Glomerular endothelial cell (primary cell): ENCODE results near the gene MYH4. TPM values are rescaled to one million over a fixed set of nuclear protein-coding genes. Genes with fewer than 3 reads are reported as not detected.

Experiments
- DNase-seq: peaks from one replicate; pipeline ENCODE4 v3.0.0-alpha.2; 2011; ENCODE audit warnings: low read depth, low spot score; ENCODE audit errors: extremely low read depth
- total RNA-seq: library from RNA; depleted of rRNA; stranded (reverse); fragments of >200 nt; gene quantifications from 2 replicates; pipeline ENCODE4 v1.2.3, GENCODE V29; 2015

The MYH4 gene
- not detected in 2 replicates for total RNA-seq

DNA sequence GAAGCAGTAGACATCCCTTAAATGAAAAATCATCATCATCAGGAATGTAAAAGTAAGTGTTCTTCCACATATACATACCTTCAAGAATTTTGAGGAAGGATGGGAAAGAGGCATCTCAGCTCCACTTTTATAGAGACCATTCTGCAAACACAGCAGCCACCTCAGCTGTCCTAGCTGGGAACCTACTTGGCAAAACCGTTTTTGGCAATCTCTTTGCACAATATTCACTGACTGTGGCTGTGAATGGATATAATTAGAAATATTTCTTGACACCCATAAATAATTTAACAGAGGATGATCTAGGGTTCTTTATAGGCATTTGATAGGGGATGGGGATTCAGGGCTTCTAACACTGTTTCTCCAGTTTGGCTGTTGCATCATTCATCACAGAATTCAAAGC lies at the start of gene MYH4:
Gene MYH4, minus strand, starts transcription at position 101 of the 400 bp plus-strand sequence. CDS start 2,814 bp downstream, outside the sequence.
- DNase-seq = no peak

DNA sequence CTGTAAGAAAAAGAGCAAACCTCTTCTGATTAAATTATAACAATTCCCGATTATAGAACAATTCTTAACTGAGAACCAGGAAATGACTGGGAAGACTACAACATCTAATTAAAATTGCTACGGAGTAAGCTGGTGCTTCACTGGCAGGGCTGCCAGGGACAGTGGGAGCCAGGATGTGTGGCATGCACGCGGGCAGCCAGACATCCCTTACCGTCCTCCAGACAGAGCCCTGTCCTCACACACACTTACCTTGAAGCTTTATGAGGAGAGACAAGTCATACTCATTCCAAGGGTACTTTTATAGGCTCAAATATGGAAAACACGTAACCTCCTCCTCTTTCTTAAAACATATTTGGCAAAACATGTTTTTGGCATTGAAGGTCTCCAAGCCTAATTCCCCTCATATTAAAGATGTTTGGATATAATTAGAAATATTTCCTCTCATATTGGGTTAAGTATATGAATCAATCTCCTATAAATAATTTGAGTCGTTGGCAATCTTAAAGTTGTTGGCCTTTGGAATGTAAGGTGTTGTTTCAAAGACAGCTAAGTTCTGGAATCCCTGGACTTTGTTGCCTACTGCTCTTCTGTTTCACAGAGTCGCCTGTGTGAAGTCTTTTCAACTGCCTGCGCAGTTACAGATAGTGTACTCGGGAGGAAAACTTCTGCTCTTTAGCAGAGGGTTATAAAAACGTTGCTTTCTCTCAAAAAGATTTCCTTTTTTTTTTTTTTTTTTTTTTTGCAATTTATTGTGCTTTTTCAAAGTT lies 49.1 kb upstream of the MYH4 start, which contains the start of gene MYH1:
Gene MYH1, minus strand, starts transcription at position 272 of the 767 bp plus-strand sequence. CDS start 1,900 bp downstream, outside the sequence.
- no peak for DNase-seq

DNA sequence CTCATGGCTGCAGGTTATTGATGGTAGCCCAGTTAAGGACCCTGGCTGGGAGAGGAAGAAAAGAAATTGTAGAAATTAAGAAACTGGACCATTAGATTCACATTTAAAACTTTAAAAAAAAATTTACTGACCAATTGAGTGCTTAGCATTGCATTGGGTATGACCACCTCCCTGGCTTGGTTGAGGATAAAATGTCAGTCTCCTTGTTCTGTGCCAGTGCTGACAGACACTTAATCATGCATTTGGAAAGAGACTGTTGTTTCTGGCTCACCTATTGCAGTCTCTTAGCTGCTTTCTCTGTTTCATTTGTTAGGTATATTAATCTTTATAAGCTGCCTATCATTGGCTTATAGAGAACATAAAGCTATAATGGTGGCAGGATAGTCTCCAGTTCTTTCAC lies 47.3 kb upstream of the MYH4 start:
- no peak for DNase-seq

DNA sequence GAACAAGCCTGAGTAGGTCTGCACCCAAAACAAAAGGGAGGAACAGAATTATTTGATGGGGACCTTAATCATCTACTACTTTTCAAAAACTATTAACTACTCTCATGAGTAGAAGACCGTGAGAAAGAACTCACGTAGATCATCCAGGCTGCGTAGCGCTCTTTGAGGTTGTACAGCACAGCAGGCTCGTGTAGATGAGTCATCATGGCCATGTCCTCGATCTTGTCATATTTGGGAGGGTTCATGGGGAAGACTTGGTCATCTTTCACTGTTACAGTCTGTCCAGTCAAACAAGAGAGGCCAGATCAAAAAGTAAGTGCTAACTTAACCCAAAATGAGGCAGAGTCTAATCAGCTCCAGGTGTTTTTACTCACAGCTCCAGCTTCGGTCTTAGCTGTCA lies 46.7 kb upstream of the MYH4 start:
- DNase-seq = no peak

DNA sequence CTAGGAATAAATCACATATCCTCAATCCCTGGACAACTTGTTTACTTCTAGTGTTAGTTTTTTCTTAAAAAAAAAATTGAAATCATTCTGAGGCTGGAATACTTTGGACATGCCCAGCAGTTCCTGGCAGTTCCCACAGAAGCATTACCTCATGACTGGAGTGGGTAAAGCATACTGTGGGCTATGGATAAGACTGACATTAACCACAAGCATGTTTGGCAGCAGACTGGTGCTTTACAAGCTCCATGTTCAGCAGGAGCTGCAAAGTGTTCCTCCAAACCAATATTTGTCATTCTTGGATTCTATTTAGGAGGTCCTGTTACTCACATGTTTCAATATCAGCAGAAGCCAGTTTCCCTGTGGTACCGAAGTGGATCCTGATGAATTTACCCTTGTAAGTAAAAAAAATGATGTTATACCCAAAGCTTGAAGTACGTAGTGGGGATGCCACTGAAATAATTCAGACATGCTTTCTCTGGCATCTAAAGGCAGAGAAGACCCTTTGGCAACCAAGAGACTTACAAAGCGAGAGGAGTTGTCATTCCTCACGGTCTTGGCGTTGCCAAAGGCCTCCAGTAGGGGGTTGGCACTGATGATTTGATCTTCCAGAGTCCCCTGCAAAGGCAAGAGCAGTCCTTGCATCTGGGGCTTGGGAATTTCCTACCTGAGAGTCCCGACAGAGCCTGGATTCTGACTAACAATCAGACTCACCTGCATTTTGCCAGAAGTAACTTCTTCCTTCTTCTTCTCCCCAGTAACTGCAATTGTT lies 44.1 kb upstream of the MYH4 start:
- DNase-seq = no peak

DNA sequence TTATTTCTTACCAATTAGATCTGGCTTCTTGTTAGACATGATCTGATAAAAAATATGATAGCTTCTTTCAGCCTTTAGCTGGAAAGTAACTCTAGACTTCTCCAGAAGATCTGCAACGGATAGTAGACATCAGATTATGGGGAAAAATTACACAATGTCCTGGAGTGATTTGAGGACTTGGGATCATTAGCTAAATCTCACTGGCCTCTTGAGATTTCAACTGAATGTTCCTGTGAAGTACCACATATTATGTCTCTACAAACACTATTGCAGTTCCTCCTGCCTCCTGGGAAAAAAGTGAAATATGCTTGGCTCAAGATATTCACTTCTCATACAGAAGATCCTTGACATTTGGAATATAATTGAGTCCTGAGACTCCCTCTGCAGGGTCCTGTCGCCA lies 43.5 kb upstream of the MYH4 start:
- DNase-seq = no peak

DNA sequence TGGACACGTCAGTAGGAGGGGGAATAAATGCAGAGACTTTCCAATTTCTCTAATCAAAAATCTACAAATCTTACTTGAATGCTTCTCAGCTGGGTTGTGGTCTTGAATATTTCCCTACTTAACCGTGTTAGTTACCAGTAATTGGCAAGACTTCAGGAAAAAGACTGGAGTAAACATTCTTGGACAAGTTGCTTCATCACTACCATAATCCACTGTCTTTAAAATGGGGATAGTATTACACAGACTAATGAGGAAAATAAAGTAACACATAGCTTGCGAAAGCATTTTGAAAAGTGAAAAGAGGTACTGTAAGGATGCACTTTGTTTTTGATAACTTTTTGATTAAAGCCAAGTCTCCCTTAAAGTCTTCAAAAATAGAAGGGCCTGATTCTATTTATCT lies 30.6 kb upstream of the MYH4 start:
- no peak for DNase-seq

DNA sequence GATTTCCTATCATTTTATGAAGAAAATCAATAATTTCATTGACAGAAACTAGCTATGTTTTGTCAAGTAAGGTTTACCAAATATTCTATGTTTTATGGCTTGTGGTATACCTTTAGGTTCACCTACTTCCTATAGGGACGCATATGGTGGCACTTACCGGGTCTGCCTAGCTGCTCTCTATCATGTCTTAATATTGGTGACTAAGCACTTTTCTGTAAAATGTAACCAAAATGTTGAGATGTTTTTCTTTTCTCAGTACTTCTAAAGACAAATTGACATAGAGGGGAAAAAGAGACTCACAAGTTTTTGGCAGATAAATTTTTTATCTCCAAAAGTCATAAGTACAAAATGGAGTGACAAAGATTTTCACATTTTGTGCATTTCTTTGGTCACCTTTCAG lies 22.6 kb upstream of the MYH4 start:
- DNase-seq = no peak

DNA sequence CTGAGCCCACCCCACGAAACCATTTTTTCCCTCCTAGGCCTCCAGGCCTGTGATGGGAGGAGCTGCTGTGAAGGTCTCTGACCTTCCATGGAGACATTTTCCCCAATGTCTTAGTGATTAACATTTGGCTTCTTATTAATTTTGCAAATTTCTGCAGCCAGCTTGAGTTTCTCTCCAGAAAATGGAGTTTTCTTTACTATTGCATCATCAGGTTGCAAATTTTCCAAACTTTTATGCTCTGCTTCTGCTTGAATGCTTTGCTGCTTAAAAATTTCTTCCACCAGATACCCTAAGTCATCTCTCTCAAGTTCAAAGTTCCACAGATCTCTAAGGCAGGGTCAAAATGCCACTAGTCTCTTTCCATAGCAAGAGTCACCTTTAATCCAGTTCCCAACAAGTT lies 12.9 kb upstream of the MYH4 start:
- no peak for DNase-seq

DNA sequence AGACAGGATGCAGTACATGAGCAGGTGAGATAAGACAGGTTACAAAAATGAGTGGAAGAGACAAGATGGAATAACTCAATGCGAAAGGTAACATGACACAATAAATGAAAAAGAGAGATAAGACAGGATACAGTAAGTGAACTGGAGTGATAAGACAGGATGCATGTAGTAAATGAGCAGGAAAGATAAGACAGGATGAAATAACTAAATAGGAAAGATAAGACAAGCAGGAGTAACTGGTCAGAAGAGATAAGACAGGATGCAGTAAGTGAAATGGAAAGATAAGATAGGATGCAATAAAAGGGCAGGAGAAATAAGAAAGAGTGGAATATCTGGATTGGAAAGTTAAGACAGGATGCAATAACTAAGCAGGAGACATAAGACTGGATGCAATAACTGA lies 8.3 kb upstream of the MYH4 start:
- no peak for DNase-seq

DNA sequence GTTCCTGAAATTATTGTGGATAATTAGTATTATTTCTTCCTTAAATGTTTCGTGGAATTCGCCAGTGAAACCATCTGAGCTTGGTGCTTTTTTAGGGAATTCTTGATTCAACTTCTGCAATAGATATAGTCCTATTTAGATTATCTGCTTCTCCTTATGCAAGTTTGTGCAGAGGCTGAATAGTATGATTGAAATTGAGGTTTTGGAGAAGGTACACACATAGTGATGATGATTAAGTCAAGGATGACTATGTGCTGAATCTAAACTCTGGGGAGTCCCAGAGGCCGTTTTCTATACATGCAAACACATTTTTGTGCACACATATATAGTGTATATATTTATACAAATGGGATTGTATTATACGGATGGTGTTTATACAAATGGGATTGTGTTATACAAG lies 5.2 kb upstream of the MYH4 start:
- no peak for DNase-seq

DNA sequence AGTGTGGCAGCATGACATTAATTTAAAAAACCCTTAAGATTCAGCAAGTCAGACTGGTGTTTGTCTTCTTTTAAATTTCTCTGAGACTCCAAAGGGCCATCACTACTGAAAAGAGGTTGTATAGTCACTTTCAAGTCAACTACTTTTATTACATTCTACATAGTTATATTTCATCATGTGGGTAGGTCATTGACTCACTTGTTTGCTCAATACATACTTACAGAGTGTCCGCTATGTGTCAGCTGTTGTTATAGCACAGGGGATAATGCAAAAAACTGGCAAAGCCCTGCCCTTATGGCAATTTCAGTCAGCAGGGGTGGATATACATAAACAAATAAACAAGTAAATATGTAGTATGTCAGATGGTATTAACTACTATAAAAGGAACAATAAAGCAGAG lies 2.5 kb upstream of the MYH4 start:
- DNase-seq = no peak

DNA sequence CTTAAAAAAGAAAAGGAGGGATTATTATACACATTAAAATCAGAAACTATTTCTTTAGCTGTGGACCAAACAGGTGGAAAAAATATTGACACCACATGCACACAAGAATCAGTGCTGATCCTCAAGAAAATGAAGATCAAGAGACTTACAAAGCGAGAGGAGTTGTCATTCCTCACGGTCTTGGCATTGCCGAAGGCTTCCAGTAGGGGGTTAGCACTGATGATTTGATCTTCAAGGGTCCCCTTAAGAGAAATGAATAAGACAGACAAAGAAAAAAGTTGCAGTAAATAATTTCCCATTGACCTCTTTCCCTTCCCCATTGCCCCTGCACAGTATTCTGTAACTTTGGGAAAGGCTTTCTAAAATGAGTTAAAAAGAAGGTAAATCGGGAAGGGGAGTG lies 6.0 kb downstream of the MYH4 start:
- no peak for DNase-seq

DNA sequence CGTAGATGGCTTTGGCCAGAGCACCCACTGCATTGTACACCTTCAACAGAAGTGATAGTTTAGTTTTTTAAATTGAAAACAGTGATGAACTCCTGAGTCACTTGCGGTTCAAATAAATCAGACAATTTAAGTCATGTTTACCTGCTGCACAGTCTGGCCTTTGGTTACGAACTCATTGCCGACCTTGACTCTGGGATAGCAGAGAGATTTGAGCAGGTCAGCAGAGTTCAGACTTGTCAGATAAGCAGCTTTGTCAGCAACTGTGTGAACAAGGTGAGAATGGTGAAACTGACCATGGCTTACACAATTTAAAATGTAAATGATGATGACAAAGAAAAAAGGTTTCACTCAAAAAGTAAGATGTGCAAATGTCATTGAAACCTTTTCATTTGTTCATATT lies 9.3 kb downstream of the MYH4 start:
- no peak for DNase-seq

DNA sequence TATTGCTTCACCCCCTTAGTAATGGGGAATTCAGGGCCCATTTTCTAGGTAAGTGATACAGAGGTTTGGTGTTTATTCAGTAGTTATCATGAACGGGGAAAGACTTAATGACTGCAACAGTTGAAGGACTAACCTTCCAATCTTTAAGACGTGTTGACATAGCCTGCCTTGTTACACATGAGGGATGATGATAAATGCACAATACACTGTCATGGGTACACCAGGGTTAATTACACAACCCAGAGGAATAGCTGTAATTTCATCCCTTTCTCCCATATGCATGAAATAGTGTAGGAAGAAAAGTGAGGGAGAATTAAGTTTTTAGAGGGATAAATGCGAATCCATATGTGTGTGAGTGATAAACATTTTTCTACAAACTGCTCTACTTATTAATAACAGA lies 10.7 kb downstream of the MYH4 start:
- DNase-seq = no peak

DNA sequence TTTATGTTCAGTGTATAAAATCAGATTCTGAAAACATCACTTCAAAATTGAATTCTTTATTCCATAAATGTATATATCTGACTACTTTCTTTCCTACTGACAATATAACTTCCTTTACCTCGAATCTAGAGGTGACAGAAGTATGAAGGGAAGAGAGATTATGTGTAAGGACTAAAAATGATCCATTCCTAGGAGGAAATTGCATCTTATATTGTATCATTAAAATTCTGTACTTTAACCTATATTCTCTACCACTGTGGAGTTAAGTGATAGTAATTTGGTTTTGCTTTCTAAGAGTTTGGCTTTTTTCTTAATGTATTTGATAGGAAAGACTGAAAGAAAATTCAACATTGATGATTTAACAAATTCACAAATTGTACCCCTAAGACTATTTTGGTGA lies 11.4 kb downstream of the MYH4 start:
- DNase-seq = no peak

DNA sequence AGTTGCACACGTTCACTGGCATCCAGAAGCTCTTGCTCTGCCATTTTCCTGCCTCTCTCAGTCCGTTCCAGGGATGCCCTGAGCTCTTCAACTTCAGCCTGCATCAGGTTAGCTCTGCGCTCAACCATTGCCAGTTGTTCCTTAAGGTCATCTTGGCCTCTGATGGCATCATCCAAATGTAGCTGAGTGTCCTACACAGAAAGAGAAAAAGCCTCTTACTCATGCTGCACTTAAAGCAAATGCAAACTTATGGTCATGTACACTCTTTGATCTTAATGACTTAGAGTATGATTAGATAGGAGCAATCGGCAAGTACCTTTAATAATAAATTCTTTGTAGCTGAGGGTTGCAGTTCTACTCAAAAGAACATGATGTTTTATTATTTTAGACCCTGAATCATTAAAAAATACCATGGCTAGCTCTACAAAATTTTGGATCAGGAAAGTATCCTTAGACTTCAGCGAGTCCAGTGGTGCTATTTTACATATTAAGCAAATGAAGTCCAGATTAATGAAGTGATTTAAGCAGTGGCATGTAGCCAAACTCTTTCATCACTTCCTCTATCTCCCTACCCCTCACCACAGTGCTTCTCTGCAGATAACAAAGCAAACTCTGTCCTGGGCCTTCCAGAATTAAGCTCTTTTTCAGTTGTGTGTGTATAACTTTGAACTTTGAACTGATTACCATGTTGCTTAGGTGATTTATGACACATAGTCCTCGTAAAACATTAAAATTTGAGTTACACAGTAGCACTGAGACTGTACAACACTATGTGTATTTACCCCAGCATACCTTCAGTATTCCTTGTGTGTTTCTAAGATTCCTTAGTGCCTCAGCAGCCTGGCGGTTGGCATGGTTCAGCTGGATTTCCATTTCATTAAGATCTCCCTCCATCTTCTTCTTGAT lies 22.1 kb downstream of the MYH4 start:
- DNase-seq = no peak

DNA sequence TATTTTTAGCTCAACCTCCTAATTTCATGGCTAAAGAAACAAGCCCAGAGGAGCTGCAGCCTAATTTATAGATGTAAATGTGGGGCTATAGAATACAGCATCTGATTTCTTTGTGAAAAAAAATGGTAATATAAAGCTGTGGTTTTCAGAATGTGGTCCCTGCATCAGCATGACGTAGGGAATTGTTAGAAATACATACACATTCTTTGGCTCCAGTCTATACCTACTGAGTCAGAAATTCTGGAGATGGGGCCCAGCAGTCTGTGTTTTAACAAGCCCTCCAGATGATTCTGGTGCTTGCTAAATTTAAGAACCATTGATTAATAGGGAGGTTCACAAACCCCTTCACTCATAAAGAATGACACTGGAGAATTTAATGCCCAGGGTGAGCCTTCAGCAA lies 29.5 kb downstream of the MYH4 start:
- no peak for DNase-seq

DNA sequence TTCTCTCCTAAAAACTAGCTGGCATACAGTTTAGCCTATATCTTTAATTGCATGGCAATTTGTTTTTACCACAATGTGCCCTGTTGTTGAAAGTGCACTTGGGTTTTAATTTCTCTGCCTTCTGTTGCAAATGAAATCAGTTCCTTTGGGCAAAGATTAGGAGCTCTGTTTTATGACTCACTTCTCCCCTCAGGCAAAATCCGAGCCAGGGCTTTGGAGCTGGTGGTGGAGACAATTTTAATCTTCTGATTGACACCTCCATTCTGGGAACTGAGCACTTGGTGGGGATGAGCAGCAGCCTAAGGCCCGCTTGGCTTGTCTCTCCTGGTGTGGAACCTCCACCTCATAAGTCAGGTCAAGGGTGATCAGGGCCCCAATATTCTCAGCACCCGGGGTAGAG lies 34.3 kb downstream of the MYH4 start:
- DNase-seq = no peak

DNA sequence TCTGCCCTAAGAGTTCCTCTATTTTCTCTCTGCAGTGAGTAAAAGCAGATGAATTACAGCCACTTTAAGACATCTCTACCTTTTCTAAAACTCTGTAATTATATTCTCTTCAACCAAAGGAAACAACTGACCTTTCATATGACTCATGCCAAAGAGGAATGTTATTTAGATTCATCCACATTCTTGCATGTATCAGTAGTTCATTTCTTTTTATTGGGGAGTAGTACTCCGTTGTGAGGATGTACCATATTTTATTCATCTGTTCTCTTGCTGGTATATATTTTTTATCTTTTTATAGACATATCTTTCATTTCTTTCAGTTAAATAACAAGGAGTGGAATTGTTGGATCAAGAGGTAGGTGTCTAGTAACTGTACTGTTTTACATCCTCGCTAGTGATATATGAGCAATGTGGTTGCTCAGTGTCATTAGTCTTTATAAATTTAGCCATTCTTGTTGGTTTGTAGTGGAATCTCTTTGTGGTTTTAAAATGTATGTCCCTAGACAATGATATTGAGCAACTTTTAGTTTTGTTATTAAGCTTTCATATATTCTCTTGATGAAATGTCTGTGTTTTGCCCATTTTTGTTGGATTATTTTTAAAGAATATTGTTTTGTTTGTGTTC lies 39.8 kb downstream of the MYH4 start:
- DNase-seq = no peak

DNA sequence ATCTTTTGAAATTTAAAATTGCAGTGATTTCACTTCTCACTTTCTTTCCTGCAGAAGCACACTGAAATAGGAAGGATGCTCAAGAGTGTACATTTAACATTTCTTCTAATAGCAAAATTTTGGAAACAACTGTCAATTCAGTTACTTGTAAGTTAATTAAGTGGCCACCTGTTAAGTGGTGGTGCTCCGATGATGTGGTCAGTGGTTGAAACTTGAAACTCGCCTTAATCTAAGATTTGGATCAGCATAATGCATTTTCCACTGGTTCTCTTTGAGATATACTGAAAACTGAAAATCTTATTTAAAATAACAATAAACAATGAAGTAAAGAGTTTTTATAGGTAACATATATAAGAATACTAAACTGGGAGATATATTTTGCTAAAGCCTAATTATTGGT lies 40.6 kb downstream of the MYH4 start:
- no peak for DNase-seq
